Umbilical cord (tissue), 2 donors: ENCODE results near the gene SIRT6. TPM values are rescaled to one million over a fixed set of nuclear protein-coding genes. Genes with fewer than 3 reads are reported as not detected.
"Not testable (repeated sequence)": the region's sequence is repeated elsewhere in the genome, so short reads cannot be mapped to it uniquely, and the experiment has no call there.

ENCODE experiments used
- DNase-seq: peaks from one replicate; pipeline ENCODE4 v3.0.0-alpha.2; 2015; ENCODE audit warnings: low spot score
- total RNA-seq: library from RNA; depleted of rRNA; stranded (reverse); fragments of >200 nt; gene quantifications from one replicate; pipeline ENCODE4 v1.2.3, GENCODE V29; 2014; ENCODE audit warnings: low replicate concordance; ENCODE audit not compliant: insufficient read depth

Gene SIRT6
- total RNA-seq, 1 donor from 2014 or later = 2.2 TPM

DNA sequence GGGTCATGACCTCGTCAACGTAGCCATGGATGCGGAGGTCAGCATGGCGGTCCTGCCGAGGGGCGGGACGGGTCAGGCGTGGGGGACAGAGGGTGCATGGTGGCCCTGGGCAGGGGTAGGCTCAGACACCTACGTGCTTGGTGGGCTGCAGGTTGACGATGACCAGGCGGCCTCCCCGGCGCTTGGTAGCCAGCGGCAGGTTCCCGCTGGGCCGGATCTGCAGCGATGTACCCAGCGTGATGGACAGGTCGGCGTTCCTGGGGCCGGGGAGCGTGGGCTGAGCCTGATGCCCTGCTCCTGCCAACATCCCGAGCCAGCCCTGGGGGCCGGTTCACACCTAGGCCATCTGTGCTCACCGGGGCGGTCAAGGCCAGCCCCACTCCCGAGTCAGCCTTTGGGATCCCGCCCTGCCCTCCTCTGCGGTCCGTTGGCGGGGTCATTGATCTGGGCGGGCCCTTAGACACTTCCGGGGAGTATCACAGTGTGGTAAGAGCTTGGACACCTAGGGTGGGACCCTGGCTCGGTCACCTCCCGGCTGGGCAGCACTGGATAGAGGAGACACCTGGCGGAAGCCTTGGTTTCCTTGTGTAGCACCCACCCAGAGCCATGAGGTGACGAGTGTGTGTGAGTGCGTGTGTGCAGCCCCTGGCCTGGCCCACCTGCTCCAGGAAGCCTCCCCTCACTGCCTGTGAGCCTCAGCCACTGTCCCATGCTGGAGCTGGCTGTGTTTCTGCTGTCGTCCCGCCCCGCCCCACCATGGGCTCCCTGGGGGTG lies 7.3 kb downstream of the SIRT6 start:
- DNase-seq = no peak

DNA sequence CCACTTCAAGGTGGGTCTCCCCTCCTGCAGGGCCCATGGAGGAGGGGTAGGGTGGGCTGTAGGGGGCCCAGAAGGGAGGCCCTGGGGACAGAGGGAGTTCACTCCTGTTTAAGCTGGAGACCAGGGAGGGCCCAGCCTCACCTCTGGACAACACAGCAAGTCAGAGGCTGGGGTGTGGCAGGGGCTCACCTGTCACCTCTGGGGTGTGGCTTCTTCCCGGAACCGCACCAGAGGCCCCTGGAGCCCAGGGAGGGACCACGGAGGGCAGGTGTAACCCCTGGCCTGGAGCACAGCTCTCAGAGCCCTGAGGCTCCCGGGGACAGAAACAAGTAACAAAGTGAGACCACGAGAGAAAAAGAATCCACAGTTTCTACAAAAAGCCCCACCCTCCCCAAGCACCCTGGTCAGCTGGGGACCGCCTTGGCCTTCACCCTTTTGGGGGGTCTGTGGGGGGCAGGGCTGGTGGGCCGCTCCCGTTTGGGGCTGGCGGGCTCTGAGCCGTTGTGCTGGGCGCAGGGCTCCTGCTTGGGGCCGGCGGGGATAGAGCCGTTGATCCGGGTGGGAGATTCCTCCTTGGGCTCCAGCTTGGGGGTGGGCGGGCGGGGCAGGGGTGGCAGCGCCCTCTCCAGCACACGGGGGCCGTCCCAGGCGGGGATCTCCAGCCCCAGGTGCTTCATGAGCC lies 8.0 kb downstream of the SIRT6 start:
- no peak for DNase-seq

- DNase-seq = no peak
Observed at GRCh38 chr19:4173479-4174212, 8.7 kb downstream of the SIRT6 start.

- DNase-seq = peak; percentile 54
Observed at GRCh38 chr19:4172861-4173473, 9.4 kb downstream of the SIRT6 start.

- no peak for DNase-seq
Observed at GRCh38 chr19:4171676-4172075, 10.7 kb downstream of the SIRT6 start.

DNA sequence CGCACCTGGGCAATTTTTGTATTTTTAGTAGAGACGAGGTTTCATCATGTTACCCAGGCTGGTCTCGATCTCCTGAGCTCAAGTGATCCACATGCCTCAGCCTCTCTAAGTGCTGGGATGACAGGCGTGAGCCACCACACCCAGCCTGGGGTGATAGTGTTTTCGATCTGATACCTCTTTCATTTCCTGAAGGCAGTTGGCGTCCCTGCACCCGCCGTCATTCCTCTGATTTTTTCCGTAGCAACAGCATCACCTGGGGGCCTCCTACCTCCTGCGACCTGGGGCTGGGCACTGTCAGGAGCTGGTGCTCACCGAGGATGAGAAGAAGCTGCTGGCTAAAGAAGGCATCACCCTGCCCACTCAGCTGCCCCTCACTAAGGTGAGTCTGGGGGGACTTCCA lies 18.1 kb downstream of the SIRT6 start:
- no peak for DNase-seq

DNA sequence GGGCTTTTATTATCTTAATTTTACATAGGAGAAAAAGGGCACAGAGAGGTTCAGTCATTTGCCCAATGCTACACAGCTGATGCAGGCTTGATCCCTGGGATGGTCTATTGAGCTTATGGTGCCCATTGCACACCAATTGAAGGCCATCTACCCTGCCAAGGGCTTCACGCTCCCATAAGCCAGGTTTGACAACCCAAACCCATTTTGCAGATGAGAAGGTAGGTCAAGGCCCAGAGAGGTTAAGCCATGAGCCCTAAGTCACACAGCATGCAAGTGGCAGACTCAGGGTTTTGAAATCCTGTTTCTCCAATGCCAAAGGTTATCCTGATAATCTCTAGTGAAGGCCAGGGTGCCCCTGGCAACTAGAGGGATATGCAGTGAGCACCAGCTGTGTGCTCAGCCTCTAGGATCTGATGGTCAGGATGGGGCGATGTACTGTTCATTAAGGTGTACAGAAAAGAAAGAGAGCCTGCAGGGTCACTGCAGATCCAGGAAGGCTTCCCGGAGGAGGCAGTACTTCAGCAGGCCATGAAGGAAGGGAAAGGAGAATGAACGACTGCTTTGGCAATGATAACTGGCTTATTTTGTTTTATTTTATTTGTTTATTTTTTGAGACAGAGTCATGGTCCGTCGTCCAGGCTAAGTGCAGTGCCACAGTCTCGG lies 20.8 kb downstream of the SIRT6 start:
- no peak for DNase-seq

GRCh38 chr19:4157971-4158370 lies 24.4 kb downstream of the SIRT6 start:
- not testable (repeated sequence) for DNase-seq

DNA sequence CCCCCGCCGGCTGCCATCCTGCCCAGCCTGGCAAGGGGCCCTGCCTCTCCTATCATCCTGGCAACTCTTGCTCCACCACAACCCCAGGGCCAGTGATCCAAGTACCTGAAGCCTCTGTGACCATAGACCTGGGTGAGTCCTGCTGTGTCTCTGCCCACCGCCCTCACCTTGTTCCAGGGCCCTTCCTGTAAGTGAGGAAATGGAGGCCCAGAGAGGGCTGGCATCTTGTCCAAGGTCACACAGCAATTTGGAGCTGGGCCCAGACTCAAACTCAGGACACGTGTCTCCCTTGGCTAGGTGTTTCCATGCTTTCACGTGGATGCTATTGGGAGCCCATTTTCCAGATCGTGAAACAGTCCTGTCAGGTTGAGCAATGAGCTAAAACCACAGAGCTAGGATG lies 25.2 kb downstream of the SIRT6 start:
- DNase-seq = no peak

DNA sequence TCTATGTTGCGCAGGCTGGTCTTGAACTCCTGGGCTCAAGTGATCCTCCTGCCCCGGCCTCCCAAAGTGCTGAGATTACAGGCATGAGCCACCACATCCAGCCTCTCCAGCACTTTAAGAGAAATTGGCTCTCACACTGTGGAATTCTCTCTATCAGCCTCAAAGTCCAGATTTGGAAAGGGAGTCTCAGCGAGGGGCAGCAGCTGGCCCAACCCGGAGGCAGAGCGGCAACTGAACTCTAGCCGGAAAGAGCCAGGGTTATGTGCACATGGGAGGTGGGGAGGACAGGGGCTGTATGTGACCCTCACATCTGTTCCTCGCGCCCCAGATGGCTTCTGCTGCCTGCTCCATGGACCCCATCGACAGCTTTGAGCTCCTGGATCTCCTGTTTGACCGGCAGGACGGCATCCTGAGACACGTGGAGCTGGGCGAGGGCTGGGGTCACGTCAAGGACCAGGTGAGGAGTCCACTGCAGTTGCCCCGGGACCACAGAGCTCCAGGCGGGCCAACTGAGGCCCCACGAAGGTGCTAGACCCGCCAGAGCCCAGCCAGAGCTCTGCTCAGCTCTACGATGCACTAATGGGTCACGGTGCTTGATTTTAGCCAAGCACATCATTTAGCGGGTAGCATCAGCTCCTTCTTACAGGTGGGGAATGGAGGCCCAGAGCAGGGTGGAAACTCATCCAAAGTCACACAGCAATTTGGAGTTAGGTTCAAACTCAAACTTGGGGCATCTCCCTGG lies 27.6 kb downstream of the SIRT6 start:
- DNase-seq = no peak

DNA sequence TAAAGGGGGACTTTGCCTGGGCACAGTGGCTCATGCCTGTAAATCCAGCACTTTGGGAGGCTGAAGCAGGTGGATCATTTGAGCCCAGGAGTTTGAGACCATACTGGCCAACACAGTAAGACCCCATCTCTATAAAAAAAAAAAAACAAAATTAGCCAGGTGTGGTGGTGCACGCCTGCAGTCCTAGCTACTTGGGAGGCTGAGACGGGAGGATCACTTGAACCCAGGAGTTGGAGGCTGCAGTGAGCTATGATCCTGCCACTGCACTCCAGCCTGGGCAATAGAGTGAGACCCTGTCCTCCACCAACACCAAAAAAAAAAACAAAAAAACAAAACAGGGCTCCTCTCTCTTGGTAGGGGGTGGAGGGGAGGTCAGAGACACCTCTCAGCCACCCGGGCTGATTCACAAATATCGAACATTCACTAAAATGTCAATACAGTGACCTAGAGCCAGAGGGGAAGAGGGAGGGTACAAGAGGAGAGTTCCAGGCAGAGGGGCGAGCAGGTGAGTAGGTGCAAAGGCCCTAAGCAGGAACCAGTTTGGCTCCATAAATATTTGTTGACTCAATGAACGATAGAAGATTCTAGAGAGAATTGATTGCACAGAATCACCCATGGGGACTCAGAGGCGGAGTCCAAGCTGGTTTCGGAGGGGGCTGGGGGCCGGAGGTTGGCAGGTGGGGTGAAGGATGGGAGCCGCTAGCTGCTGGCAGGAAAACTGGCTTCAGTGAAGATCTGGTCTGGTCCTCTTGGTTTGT lies 29.9 kb downstream of the SIRT6 start:
- no peak for DNase-seq

- DNase-seq = no peak
Observed at GRCh38 chr19:4151623-4152022, 30.7 kb downstream of the SIRT6 start.

- no peak for DNase-seq
Observed at GRCh38 chr19:4149518-4150288, 32.7 kb downstream of the SIRT6 start.

DNA sequence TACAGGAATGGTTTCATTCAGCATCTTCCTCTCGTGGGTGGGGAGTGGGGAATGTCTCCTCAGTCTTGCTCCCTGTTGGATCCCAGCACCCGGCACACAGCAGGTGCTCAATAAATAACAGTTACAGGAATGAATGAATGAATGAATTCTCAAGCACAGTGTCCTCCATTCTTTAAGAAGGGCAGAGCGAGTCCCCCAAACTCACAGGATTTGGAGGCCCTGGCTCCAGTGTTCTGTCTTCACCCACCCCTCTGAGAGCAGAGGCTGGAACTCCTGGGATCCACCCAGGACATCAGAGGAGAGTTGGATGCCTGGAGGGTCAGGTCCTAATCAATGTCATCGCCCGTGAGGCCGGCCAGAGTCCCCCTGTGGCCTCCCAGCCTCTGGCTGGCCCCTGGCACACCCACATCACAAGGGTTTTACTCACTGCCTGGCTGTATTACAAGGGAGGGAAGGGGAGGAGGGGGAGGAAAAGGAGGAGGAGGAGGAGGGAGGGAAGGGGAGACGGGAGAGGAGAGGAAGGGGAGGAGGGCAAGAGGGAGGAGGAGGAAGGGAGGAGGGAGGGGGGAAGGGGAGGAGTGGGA lies 37.6 kb downstream of the SIRT6 start:
- DNase-seq = peak; percentile 33

DNA sequence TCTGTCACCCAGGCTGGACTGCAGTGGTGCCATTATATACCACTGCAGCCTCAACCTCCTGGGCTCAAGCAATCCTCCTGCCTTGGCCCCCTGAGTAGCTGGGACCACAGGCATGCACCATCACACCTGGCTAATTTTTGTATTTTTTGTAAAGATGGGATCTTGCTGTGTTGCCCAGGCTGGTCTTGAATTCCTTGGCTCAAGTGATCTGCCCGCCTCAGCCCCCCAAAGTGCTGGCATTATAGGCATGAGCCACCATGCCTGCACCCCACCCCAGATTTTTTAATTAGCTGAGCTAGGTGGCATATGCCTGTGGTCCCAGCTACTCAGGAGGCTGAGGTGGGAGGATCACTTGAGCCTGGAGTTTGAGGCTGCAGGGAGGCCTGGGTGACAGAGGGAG lies 39.4 kb downstream of the SIRT6 start:
- DNase-seq = not testable (repeated sequence)

GRCh38 chr19:4140237-4140711 lies 42.1 kb downstream of the SIRT6 start:
- peak; percentile 41 for DNase-seq

DNA sequence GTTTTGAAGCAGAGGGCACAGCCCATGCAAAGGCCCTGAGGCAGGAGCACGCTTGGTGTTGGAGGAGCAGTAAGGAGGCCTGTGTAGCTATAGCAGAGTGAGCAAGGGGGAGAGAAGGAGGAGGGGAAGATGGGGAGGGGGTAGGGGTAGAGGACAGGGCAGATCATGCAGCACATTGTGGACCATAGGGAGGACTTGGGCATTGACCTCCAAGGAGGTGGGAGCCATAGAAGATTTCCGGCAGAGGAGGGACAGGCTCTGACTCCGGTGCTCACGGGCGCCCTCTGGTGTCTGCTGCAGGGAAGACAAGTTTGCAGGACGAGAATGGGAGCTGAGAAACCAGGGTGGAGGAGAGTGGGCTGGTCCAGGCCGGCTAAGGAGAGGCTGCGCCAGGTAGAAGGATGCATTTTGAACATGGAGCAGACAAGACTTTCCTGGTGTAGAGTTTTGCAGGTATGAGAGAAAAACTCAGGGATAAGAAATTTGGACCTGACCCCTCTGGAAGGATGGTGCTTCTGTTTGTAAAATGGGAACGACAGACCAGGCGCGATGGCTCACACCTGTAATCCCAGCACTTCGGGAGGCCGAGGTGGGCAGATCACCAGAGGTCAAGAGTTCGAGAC lies 42.6 kb downstream of the SIRT6 start:
- DNase-seq = peak; percentile 42

DNA sequence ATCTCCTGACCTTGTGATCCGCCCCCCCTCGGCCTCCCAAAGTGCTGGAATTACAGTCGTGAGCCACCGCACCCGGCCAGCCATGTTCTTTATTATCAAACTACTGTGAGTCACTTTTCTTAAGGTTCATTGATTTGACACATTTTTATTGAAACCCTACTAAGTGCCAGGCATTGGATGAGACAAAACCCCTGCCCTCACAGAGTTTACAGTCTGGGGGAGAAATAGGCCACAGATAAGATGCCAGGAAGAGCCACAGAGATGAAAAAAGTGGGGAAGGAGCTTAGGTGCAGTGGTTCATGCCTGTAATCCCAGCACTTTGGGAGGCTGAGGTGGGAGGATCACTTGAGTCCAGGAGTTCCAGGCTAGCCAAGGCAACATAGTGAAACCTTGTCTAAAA lies 43.9 kb downstream of the SIRT6 start:
- no peak for DNase-seq
